ENCODE measurements around the gene KIF12. TPM values are rescaled to one million over a fixed set of nuclear protein-coding genes. Genes with fewer than 3 reads are reported as not detected.

Gene KIF12
- total RNA-seq, 2 experiments from 2014 or later: not detected

DNA sequence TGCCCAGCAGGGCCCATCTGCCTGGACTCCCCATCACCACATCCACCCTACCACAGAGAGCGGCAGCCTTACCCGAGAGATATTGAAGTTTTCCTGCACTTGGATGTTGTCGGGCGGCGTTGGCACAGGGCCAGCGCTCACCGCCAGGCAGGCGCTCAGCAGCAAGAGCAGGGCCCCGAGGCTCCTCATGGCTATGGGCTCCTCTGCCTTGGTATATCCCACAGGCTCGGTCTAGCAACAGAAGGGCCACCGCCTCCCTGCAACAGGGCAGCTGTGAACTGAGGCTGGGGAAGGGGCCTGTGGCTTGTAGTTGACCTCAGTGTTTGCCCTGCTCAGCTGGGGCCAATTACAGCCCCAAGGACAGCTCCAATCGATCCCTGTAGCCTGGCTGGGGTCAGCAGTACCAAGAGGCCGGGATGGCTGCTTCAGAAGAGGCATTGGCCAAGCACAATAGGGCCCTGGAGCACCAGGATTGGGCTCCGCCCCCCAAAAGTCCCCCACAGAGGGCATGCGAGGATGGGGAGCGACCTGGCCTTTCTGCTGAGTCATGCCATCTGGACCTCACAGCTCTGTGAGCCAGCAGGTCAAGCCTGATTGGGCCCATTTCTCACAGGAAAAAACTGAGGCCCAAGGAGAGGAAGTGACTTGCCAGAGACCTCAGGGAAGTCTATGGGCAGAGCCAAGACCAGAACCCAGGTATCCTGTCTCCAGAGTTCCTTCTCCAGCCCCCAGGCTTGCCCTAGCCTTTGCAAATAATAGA, 20.9 kb downstream of the KIF12 start, which contains the start of gene AMBP:
Gene AMBP, minus strand, starts transcription at position 280 of the 760 bp plus-strand sequence. Its CDS starts 91 bp downstream, at position 189.
- no peaks in the 10 kb centered on the region for H3K9me3 Mint-ChIP-seq (ENCODE audit: insufficient read depth)
- H3K36me3 Mint-ChIP-seq (ENCODE audit: low read depth): no peaks in the 10 kb centered on the region
- no peaks in the 10 kb centered on the region for H3K4me1 Mint-ChIP-seq (ENCODE audit: low read depth)
- H3K27me3 Mint-ChIP-seq (ENCODE audit: low read depth): peaks cover 15% of the 10 kb centered on the region
- POLR2A ChIA-PET: no interaction called here
- H3K27ac Mint-ChIP-seq: no peak within 1 kb of the TSS
- no peak within 1 kb of the TSS for H3K4me3 Mint-ChIP-seq
- DNase-seq: no peak
- CTCF ChIA-PET: interaction anchor here (1.7 kb wide), 1 partner anchor 213 kb away, joined by 7 read pairs; no protein-coding TSS in a partner anchor
- no peak for ATAC-seq

DNA sequence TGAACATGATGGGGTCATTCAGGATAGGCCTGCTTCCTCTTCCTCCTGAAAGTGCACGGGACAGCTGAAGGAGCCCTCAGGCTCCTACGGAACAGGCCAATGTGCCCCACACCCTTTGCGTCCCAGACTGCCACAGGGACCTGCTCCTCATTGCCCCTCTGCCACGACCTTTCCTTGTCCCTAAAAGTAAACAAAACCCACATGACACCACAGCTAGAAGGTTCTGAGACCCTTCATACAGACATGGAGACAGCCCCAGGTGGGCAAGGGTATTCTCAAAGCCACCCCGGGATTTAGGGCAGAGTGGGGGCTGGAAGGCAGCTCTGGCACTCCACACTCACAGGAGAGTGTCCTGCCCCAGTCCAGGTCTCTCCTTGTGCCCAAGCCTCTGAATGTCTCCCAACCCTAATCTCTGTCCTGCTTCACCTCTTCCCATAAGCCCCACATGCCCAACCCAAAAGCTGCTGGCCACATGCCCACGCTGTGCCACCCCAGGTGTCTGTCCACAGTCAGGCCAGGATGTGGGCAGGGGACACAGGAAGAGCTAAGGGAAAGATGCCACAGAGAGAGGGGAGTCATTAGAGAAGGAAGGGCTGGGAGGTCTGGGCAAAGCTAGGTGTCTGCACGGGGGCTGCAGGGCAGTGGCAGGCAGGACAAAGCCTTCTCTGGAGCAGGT, 21.8 kb downstream of the KIF12 start:
- POLR2A ChIA-PET: no interaction called here
- no peaks in the 10 kb centered on the region for H3K4me1 Mint-ChIP-seq (ENCODE audit: low read depth)
- no peak for ATAC-seq
- H3K9me3 Mint-ChIP-seq (ENCODE audit: insufficient read depth): no peaks in the 10 kb centered on the region
- H3K27ac Mint-ChIP-seq: no peak overlapping the region
- peaks cover 15% of the 10 kb centered on the region for H3K27me3 Mint-ChIP-seq (ENCODE audit: low read depth)
- no peak for DNase-seq
- CTCF ChIA-PET: interaction anchor here (1.7 kb wide), 1 partner anchor 214 kb away, joined by 7 read pairs; no protein-coding TSS in a partner anchor
- no peaks in the 10 kb centered on the region for H3K36me3 Mint-ChIP-seq (ENCODE audit: low read depth)
- no peak overlapping the region for H3K4me3 Mint-ChIP-seq

DNA sequence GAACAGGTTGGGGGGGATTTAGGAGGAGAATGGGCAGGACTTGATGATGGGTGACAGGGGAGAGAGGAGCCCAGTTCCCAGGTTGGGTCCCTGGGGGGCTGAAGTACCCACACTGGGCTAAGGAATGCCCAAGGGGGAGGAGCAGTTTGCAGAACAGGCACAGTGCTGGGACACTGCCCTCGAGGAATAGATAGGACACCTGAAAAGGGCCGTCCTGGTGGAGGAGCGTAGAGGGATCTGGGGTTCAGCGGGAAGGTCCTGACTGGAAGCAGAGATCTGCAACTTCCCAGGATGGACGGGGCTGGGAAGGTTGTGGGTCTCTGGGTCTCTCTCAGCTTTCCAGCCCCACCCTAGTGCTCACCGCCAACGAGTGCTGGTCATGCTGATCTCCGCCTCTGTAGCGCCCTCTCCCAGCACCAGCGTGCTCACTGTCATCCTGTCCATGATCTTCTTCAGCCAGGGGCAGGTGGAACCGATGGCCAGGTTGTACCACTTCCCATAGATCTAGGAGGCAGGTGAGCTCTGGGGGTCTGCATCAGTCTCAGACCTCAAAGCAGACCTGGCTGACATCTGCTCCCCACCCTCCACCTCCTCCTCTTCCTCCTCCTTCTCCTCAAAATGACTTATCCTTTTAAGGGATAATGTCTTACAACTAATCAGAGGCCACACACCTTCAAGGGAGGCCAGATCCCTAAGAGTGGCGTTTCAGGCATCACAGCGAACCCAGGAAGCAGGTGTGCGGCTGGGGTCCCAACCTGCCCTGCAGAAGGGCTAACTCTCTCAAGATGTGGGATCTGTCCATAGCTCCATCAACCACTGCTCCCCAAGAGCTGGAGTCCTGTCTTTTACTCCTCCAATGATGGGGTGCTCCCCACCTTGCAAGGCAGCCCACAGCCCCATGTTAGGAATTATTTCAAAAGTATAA, 22.6 kb downstream of the KIF12 start:
- POLR2A ChIA-PET: no interaction called here
- CTCF ChIA-PET: no interaction called here
- Mint-ChIP-seq H3K9me3 (ENCODE audit: insufficient read depth) (no peaks in the 10 kb centered on the region), H3K36me3 (ENCODE audit: low read depth) (no peaks in the 10 kb centered on the region), H3K4me1 (ENCODE audit: low read depth) (no peaks in the 10 kb centered on the region), H3K27me3 (ENCODE audit: low read depth) (peaks cover 15% of the 10 kb centered on the region), H3K27ac (no peak overlapping the region), H3K4me3 (no peak overlapping the region)
- ATAC-seq (no peak), DNase-seq (no peak)

DNA sequence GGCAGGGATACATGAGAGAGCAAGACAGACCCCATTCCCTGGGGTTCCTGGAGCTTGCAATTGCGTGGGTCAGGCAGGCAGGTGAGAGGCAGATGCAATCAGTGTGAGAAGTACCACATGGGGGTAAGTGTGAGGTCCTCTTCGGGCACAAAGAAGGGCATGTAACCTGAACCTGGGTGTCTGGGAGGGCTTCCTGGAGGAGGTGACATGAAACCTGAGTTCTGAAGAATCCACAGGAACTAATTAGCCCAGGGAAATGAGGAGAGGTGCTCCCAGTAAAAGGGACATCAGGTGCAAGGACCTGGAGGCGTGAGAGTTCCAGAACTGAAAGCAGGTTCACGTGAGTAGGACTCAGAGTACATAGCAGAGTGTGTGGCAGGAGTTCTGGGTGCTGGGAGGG, 23.5 kb downstream of the KIF12 start:
- no peak for ATAC-seq
- POLR2A ChIA-PET: no interaction called here
- DNase-seq: no peak
- no peaks in the 10 kb centered on the region for H3K4me1 Mint-ChIP-seq (ENCODE audit: low read depth)
- peaks cover 15% of the 10 kb centered on the region for H3K27me3 Mint-ChIP-seq (ENCODE audit: low read depth)
- CTCF ChIA-PET: no interaction called here
- no peaks in the 10 kb centered on the region for H3K36me3 Mint-ChIP-seq (ENCODE audit: low read depth)
- no peaks in the 10 kb centered on the region for H3K9me3 Mint-ChIP-seq (ENCODE audit: insufficient read depth)
- H3K27ac Mint-ChIP-seq: no peak overlapping the region
- H3K4me3 Mint-ChIP-seq: no peak overlapping the region

DNA sequence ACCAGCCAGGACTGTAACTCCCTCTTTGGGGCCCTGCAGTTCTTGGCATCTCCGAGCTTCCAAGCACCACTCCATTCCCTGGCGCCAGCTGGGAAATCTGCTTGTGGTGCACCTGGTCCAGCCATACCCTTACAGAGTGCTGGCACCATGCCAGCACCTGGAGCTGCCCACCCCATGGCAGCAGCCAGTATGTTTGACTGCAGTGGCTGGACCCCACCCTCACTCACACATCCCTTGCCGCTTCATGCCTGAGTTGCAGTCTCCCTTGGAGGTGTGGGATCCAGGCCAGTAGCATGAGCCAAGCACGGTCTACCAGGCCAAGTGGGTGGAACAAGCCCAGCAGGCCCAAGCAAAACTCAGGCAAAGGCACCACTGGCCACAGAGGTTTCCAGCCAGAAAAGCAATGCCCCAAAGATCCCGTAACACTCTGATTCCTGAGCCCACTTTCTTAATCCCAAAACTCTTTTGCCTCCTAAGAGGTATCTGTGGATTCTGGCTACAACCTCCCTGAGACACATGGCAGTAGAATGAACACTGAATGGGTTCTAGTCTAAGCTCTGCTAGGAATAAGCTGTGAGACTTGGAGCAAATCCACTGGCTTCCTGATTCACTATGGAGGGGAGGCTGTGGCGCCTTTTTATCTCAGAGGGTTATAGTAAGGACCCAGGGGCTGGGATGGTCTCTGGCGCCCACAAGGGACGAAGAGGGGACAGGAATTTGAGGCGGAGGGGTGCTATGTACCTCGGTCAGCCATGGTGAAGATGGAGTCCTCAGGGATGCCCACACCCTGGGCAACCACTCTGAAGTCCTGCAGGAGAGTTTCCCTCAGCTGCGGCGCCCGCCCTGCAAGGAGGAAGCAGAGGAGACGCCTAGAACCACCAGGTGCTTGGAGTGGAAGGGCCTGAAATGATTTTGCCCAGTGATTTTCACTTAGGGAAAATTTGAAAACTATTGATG, 26.6 kb downstream of the KIF12 start:
- ChIA-PET POLR2A (no interaction called here), CTCF (interaction anchor here (1.1 kb wide), 1 partner anchor 10 kb away, joined by 3 read pairs; no protein-coding TSS in a partner anchor)
- Mint-ChIP-seq H3K4me1 (ENCODE audit: low read depth) (no peaks in the 10 kb centered on the region), H3K27me3 (ENCODE audit: low read depth) (peaks cover 18% of the 10 kb centered on the region), H3K4me3 (no peak overlapping the region), H3K27ac (no peak overlapping the region), H3K36me3 (ENCODE audit: low read depth) (no peaks in the 10 kb centered on the region), H3K9me3 (ENCODE audit: insufficient read depth) (no peaks in the 10 kb centered on the region)
- ATAC-seq (no peak), DNase-seq (no peak)

DNA sequence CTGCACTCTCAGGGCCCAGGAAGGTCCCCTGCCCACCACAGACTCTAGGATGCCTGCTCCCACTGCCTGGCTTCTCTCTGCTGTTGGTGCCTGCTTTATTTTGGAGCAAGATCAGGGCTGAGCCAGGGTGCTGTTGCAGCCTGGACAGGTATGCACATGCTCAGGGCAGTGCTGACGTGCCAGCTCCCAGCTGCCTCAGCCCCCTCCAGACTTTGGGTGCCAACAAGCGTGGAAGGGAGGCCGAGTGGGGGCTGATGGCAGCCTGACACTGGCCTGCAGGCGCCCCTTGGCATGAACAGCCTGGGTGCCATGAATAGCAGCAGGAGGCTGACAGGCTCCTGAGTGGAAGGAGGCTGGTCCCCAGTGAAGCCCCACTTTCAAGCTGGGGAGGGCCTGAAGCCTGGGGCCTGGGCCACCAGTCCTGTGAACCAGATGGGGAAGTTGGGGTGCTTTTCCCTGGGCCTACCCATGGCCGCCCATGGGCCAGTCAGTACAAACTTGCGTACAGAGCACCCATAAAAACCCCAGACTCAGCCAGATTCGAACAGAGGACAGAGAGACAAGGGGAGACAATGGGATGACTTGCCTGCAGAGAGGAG, 27.8 kb downstream of the KIF12 start:
- DNase-seq: no peak
- H3K9me3 Mint-ChIP-seq (ENCODE audit: insufficient read depth): no peaks in the 10 kb centered on the region
- H3K27ac Mint-ChIP-seq: no peak overlapping the region
- POLR2A ChIA-PET: no interaction called here
- peaks cover 21% of the 10 kb centered on the region for H3K27me3 Mint-ChIP-seq (ENCODE audit: low read depth)
- H3K36me3 Mint-ChIP-seq (ENCODE audit: low read depth): no peaks in the 10 kb centered on the region
- H3K4me3 Mint-ChIP-seq: no peak overlapping the region
- CTCF ChIA-PET: interaction anchor here (1.3 kb wide), 1 partner anchor 11 kb away, joined by 3 read pairs; no protein-coding TSS in a partner anchor
- no peaks in the 10 kb centered on the region for H3K4me1 Mint-ChIP-seq (ENCODE audit: low read depth)
- no peak for ATAC-seq

DNA sequence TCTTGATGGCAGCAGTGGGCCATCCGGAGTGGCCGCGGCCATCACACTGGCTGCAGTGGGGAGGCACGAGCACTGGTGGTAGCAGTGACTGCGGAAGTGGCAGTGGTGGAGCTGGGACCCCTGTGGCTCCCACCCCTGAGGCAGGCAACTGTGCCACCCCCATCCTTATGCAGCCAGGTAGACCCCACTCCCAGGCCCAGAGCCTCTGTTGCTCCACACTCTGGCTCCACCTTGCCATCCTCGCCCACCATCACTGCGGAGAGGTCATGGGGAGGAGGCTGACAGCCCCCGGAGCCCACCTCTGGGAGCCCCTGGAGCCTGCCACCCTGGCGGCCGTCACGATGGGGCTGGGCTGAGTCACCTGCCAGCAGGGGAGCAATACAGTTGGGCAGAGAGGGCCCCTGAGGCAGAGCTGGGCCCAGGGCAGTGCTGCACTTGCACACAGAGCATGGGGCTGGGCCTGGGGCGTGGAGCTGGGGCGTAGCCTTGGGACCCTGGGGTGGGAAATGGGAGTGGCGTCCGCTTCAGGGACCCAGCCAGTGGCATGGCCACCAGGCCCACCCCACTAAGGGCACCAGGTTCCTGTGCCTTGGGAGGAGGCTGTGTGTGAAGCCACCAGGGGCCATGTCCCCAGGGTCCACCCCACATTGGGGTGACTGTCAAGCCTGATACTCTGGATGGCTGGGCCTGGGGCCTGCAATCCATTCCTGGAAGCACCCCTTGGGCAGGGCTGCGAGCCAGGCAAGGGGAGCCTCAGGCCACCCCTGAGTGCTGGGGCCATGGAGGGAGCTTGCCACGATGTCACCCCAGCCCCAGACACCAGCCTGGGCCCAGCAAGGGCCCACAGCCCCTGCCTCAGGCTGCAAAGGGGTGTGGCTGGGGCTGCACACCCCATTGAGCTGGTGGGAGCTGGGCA, 28.6 kb downstream of the KIF12 start:
- Mint-ChIP-seq H3K4me1 (ENCODE audit: low read depth) (no peaks in the 10 kb centered on the region), H3K4me3 (no peak overlapping the region), H3K27me3 (ENCODE audit: low read depth) (peaks cover 17% of the 10 kb centered on the region), H3K36me3 (ENCODE audit: low read depth) (no peaks in the 10 kb centered on the region), H3K27ac (no peak overlapping the region), H3K9me3 (ENCODE audit: insufficient read depth) (no peaks in the 10 kb centered on the region)
- no peak for DNase-seq
- POLR2A ChIA-PET: no interaction called here
- CTCF ChIA-PET: interaction anchor here (1.3 kb wide), 1 partner anchor 12 kb away, joined by 3 read pairs; no protein-coding TSS in a partner anchor
- no peak for ATAC-seq

DNA sequence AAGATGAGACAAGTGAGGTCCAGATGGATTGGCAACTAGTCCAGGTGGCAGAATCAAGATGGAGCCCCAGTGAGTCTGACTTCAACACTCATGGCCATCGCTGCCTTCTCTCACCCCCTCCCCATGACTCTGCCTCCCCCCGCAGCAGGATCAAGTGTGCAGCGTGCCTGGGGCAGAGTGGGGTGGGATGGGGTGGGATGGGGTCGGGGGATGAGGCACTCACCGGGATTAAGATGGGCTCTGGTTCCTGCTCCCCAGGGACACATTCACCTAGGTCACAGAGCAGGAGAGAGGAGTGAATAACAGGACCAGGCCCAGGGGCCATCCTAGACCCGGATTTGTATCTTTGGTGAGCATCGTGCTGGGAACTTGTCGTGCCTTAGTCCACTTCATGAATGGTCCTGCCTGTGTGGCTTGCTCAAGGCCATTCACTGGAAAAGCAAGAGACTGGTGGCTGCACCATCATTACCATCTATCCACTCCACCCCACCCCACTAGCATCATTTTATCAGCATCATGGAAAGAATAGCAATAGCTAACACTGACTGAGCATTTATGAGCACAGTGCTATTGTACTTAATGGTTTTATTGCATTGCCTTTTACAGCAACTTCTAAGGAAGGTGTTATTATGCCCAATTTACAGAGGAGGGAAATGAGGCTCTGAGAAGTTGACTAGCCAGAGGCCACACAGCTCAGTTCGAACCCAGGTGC, 29.5 kb downstream of the KIF12 start:
- Mint-ChIP-seq H3K27me3 (ENCODE audit: low read depth) (peaks cover 12% of the 10 kb centered on the region), H3K4me3 (no peak overlapping the region), H3K27ac (no peak overlapping the region), H3K9me3 (ENCODE audit: insufficient read depth) (no peaks in the 10 kb centered on the region), H3K36me3 (ENCODE audit: low read depth) (no peaks in the 10 kb centered on the region), H3K4me1 (ENCODE audit: low read depth) (no peaks in the 10 kb centered on the region)
- ChIA-PET POLR2A (no interaction called here), CTCF (no interaction called here)
- ATAC-seq (no peak), DNase-seq (no peak)

DNA sequence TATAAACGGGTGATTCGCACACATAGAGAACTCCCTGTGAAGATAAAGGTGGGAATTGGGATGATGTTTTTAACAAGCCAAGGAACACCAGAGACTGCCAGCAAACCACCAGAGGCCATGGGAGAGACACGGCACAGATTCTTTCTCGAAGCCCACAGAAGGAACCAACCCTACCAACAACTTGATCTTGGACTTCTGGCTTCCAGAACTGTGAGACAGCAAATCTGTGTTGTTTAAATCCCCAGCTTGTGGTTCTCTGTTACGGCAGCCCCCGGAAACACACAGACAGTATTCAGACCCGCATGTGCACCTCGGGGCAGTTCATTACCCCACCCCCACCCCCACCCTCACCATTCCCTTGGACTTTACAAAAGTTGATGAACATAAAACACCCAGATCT, 33.8 kb downstream of the KIF12 start:
- DNase-seq (no peak), ATAC-seq (no peak)
- H3K9me3 Mint-ChIP-seq (ENCODE audit: insufficient read depth): no peaks in the 10 kb centered on the region
- no peaks in the 10 kb centered on the region for H3K4me1 Mint-ChIP-seq (ENCODE audit: low read depth)
- no peaks in the 10 kb centered on the region for H3K36me3 Mint-ChIP-seq (ENCODE audit: low read depth)
- no peak overlapping the region for H3K4me3 Mint-ChIP-seq
- CTCF ChIA-PET: no interaction called here
- H3K27ac Mint-ChIP-seq: no peak overlapping the region
- POLR2A ChIA-PET: no interaction called here
- H3K27me3 Mint-ChIP-seq (ENCODE audit: low read depth): peaks cover 12% of the 10 kb centered on the region

Data from activated CD8-positive, alpha-beta T cell treated with anti-CD3 and anti-CD28 coated beads, Interleukin-2, amount 10 ng/mL, durations not matched to agents 7 days and 5 days (primary cell).